Stimulated activated CD4-positive, alpha-beta T cell treated with anti-CD3 and anti-CD28 coated beads, Interleukin-4, amount 100 ng/mL, for 4 hours (primary cell): ENCODE results near the gene NR3C2.
"Not testable (repeated sequence)": the region's sequence is repeated elsewhere in the genome, so short reads cannot be mapped to it uniquely, and the experiment has no call there.

Experiments
- DNase-seq, 2 experiments: peaks; one replicate each; pipeline ENCODE4 v3.0.0-alpha.2; 2020

NR3C2 gene

GRCh38 chr4:148364525-148364924 lies 77.7 kb downstream of the NR3C2 start:
- DNase-seq, result no peak

- DNase-seq, result no peak
Observed at GRCh38 chr4:148359769-148360168, 82.4 kb downstream of the NR3C2 start.

GRCh38 chr4:148355442-148356123 lies 86.6 kb downstream of the NR3C2 start:
- no peak for DNase-seq

- DNase-seq, result no peak
Observed at GRCh38 chr4:148354186-148354585, 88.0 kb downstream of the NR3C2 start.

- no peak for DNase-seq
Observed at GRCh38 chr4:148353571-148353970, 88.6 kb downstream of the NR3C2 start.

GRCh38 chr4:148349153-148349552 lies 93.1 kb downstream of the NR3C2 start:
- no peak for DNase-seq

- no peak for DNase-seq
Observed at GRCh38 chr4:148346657-148347056, 95.6 kb downstream of the NR3C2 start.

GRCh38 chr4:148345509-148345908 lies 96.7 kb downstream of the NR3C2 start:
- no peak for DNase-seq

GRCh38 chr4:148344941-148345340 lies 97.3 kb downstream of the NR3C2 start:
- DNase-seq, result no peak

- no peak for DNase-seq
Observed at GRCh38 chr4:148344352-148344751, 97.9 kb downstream of the NR3C2 start.

- no peak for DNase-seq
Observed at GRCh38 chr4:148341980-148342800, 100.0 kb downstream of the NR3C2 start.

GRCh38 chr4:148335133-148335532 lies 107.1 kb downstream of the NR3C2 start:
- DNase-seq, result no peak

GRCh38 chr4:148333265-148333664 lies 108.9 kb downstream of the NR3C2 start:
- DNase-seq, result no peak

GRCh38 chr4:148332486-148332885 lies 109.7 kb downstream of the NR3C2 start:
- no peak for DNase-seq

- no peak for DNase-seq
Observed at GRCh38 chr4:148330724-148331123, 111.5 kb downstream of the NR3C2 start.

- no peak for DNase-seq
Observed at GRCh38 chr4:148330161-148330560, 112.1 kb downstream of the NR3C2 start.

- DNase-seq, result no peak
Observed at GRCh38 chr4:148329751-148330150, 112.5 kb downstream of the NR3C2 start.

GRCh38 chr4:148327683-148328082 lies 114.5 kb downstream of the NR3C2 start:
- DNase-seq, result no peak

GRCh38 chr4:148323316-148323715 lies 118.9 kb downstream of the NR3C2 start:
- not testable (repeated sequence) for DNase-seq

GRCh38 chr4:148315049-148315448 lies 127.2 kb downstream of the NR3C2 start:
- no peak for DNase-seq

GRCh38 chr4:148312956-148313490 lies 129.2 kb downstream of the NR3C2 start:
- DNase-seq, result no peak

- DNase-seq, result no peak
Observed at GRCh38 chr4:148311526-148311925, 130.7 kb downstream of the NR3C2 start.

GRCh38 chr4:148310756-148311155 lies 131.5 kb downstream of the NR3C2 start:
- DNase-seq, result no peak

GRCh38 chr4:148305751-148306150 lies 136.5 kb downstream of the NR3C2 start:
- DNase-seq, result no peak
